Activated CD4-positive, alpha-beta T cell treated with anti-CD3 and anti-CD28 coated beads, Interleukin-2, amount 50 U/mL, for 16 hours (primary cell): ENCODE measurements around the gene C10orf67.

Experiments
- DNase-seq: peaks from one replicate; pipeline ENCODE4 v3.0.0-alpha.2; 2020

C10orf67 gene

DNA sequence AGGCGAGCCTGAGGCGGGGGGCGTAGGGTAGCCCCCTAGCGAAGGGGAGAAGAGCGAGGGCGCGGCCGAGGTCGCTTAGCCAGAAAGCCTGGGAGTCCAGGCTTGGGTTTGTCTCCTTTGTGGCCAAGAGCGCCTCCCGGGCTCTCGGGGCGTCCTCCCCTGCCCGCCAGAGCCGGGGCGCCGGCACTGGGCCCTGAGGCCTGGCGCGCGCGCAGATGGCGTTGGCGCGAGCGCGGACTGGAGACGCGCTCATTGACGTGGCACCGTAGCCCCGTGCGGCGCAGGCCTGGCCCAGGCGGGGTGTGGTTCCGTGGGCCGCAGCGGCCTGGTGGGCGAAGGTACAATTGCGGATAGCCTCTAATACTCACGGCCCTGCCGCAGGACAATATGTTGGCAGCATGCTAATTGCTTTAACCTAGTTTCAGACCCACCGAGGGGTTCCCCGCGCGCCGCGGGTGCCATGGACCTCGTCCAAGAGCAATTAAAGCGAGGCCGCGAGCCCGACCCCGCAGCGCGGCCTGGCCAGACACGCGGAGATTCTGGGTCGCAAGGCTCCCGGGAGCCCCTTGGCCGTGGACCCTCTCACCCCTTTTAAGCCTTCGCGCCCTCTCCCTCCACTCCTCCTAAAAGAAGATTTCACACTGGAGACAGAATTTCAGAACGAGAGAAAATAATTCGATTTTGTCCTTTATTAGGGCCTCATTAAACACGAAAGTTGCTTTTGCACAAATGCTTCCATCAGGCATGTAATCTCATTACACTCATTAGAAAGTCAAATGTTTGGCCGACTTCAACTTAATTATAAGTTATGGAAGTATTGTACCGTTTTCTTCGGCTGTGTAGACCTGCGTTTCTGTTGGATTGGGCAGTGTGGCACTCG, 149.4 kb downstream of the C10orf67 start:
- no peak for DNase-seq

DNA sequence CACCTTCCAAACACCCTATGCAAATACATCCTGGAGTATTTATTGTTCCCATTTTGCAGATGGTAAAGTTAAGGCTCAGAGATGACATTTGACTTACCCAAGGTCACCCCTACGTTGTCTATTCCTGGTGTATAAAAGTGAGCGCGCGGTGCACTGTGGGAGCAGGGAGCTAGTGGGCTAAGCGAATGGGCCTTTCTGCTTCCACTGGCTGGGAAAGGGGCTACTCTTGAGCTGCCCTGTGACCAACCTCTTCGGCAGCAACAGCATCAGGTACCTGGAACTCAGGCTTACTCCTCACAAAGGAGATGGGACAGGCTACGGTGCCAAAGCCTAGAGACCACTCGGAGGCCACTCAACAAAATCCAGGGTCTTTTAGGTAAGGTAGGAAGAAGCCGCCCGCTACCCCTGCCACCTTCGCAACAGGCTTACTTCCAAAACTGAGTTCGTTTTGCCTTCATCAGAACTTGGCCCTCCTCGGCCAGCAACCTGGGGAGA, 150.1 kb downstream of the C10orf67 start:
- DNase-seq = no peak

DNA sequence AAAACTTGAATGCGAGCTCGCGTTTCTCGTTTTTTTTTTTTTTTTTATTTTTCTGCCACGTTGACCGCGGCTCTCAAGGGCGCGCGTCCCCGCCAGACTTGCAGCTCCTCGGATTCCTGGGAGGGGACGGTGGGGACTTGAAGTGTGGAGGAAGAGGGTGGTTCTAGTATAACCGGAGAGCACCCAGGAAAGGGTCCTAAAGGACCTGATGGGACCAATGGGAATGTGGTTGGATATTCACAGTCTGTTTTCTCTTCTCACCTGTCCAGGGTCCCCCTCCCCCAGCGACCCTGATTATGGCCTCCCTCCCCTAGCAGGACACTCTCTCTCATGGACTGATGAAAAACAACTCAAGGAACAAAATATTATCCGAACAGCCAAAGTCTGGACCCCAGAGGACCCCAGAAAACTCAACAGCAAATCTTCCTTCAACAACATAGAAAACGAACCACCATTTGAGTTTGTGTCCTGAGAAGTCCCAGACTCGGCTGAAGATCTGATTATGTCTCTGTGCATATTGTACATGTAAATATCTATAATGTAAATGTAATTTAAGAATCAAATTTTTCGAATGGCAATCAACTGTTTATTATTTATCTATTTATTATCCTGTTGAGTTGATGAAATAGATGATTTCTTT, 151.0 kb downstream of the C10orf67 start:
- DNase-seq = no peak

DNA sequence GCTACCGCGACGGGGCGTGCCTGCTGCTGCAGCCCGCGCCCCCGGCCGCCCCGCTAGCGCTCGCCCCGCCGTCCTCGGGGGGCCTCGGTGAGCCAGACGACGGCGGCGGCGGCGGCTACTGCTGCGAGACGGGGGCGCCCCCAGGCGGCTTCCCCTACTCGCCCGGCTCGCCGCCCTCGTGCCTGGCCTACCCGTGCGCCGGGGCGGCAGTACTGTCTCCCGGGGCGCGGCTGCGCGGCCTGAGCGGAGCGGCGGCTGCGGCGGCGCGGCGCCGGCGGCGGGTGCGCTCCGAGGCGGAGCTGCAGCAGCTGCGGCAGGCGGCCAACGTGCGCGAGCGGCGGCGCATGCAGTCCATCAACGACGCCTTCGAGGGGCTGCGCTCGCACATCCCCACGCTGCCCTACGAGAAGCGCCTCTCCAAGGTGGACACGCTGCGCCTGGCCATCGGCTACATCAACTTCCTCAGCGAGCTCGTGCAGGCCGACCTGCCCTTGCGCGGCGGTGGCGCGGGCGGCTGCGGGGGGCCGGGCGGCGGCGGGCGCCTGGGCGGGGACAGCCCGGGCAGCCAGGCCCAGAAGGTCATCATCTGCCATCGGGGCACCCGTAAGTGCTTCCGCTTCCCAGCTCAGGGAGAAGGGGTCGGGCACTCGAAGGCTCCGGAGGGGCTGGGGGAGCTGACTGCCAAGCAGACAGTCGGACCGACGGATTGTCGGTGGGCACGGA, 151.7 kb downstream of the C10orf67 start:
- DNase-seq = no peak

DNA sequence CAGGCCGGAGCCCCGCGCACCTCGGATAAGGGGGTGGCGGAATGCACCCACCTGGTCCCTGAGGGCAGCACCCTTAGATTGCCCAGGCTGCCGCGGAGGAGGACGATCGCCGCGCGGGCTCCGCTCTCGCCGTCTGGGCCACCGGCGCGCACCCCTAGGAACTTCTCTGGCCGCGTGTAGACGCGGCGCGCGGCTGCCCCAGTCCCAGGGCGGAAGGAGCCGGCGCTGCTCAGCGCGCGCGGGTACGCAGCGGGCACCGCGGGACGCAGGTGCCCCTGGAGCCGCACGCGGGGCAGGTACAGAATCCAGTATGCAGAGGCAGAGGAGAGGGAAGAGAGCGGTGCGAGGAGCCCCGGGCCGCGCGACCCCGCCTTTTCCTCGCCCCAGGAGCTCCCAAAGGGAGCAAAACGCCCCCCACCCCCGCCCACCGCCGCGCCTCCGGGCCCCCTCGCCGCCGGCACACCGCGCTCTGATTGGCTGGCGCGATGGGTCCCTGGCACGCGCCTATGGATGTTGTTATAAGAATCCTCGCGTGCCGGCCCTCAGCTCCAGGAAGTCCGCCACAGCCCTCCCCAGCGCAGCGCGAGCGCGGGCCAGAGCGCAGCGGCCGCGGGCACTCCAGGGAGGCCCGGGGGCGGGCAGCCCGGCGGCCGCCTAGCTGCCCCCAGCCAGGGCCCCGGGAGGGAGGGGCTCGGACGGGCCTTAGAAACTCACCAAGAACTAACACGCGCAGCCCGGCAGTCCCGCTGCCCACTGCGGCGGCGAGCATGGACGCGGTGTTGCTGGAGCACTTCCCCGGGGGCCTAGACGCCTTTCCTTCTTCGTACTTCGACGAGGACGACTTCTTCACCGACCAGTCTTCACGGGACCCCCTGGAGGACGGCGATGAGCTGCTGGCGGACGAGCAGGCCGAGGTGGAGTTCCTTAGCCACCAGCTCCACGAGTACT, 152.6 kb downstream of the C10orf67 start, which contains the start of gene PTF1A:
TSS of gene PTF1A (plus strand) at position 549 of the 948 bp plus-strand sequence. CDS start at position 768, 219 bp downstream.
- DNase-seq = no peak

DNA sequence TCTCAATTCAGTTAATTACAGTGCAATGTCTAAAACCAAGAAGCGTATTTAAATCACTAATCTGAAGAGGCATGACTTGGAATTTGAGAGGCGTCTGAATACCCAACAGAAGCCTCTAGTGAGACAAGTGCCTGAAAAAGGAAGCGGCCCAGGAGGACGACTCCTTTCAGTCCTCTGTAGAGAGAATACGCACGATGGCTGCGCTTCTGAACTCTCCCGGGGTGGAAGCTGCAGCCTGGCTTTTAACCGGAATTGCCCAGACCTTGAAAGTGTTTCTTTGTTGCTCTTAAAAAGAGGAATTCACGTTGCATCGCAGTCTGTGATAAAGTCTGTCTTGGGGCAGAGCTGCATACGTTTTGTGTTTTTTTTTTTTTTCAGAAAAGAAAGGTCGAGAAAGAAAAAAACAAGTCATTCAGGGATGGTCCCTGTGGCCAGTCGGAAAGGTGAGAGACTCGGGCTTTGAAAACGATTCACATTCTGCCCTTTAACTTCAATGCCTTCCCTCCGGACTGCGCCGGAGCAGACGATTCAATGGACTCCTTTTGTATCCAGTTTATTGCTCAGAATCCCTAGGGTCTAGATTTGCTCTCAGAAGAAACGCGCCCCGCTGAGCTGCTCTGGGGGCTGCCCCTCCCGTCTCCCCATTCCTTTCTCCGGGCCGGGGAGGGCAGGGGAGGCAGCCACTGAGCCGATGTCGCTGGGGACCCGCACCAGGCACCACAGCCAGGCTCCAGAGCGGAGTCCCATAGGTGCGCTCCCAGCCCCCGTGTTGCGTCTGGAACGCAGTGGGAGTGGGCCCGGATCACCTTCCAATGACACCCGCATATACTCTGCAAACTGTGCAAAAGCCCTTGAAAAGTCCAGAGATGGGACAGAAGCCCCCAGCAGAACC, 153.5 kb downstream of the C10orf67 start:
- no peak for DNase-seq

DNA sequence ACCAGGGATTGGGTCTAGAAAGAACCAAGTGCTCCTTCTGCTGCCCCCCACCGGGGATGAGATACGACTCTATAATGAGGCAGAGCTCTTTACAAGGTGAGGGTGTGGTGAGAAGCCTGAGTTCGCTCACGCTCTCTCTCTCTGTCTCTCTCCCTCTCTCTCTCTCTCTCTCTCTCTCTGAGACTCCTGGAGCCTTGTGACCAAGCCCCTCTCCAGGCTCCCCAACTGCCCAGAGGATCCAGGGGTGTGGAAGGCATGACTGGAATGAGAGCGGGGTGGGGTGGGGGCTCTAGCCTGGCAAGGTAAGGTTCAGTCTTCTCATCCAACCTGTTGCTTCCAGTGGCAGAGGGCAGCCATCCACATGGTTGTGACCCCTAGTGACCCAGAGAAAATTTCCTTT, 155.6 kb downstream of the C10orf67 start:
- no peak for DNase-seq

DNA sequence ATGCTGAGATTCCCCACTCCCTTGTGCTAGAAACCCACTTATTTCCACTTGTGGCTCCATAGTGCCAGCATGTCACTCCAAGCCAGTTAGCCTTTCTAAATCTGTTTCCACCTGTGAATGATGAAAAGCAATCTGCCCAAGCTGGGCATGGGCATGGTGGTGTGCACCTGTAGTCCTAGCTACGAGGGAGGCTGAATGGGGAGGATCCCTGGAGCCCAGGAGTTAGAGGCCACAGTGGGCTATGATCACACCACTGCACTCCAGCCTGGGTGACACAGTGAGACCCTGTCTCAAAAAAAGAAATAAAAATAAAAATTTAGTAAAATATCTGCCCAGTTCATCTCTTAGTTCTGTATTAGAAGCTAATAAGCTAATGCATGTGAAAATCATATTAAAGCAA, 157.4 kb downstream of the C10orf67 start:
- DNase-seq = no peak

DNA sequence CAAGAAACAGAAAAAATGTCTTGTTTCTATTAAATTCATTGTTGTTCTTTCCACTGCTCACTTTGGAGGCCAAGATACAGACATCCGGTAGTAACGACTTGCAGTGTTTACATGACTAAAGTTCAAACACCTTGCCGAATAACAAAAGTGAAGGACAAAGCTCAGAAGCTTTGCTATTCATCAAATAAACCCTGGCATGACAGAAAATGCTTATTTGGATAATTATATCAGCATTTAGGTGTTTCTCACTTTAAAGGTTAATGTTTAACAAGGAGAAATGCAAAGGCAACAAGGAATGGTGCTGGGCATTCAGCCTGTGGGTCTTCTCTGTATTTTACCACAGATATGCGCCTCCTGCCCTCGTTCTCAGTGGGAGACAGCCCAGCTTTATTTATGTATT, 157.9 kb downstream of the C10orf67 start:
- DNase-seq = no peak

DNA sequence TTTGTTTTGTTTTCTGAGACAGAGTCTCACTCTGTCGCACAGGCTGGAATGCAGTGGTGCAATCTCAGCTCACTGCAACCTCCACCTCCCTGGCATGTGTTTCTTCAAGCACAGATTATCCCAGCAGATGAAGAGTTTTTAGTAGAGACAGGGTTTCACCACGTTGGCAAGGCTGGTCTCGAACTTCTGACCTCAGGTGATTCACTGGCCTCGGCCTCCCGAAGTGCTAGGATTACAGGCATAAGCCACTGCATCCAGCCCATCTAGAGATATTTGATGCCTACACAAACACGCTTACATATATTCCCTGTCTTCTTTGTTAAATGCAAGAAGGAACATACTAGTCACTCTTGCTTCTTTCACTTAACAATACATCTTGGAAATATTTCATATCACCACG, 158.4 kb downstream of the C10orf67 start:
- DNase-seq = no peak

DNA sequence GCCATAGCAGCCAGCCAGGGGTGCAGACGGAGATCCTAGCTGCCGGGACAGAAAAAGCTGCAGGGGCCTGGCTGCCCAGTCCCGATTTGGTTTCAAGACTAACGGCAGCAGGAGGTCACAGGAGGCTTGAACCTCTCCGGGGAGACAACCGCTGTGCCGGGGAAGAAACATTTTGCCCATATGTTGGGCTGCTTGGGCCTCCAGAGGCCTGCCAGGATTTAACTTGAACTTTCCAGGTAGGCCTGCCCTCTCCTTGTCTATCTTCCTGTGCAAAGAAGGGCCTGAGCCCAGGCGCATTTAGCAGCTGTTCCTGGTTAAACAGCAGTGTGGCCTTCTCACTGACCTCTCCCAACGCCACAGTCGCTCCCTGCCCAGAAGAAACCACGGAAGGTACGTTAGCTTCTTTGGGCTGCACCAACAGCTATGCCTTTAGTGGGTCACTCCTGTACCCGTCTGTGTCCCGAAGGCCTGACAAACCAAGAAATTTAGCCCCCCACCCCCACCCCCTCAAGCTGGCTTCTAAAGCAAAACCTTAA, 169.6 kb downstream of the C10orf67 start:
- DNase-seq = no peak

DNA sequence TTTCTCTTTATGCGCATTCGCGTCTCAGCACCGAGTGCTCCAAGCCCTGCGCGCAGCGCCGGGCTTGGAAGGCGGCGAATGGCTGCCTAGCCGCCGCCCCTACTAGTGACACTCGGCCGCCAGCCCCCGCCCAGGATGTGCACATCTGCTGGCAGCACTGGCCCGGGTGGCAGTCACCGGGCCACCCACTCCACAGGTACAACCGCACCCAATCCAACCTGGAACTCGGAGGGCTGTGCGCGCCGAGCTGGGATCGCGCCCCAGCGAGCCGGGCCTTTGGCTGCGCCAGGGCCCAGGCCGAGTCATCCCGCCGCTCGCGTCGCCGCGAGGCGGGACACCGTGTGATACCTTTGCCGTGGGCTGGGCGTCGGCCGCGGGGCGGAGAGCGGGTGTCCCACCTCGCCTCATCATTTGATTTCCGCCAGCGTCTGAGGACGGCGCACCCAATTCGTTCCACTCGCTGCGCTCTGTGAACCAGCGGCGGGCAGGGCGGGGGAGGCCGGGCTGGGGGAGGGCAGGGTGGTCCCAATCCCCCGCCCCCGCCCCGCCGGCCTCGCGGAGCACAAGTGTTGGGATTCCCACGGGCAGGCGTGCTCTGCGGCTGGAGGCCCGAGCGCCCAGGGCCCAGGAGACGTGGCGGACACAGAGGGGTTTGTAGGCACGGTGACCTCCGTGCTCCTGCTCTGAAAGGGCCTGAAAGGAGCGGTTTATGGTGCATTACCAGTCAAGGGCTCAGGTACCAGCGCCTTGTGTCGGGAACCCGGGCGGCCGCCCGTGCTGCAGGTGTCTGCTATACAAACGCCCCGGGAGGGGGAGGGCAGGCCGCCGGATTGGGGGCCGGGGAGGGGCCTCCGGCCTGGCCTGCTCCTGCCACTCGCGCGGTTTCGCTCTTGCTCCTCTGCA, 170.3 kb downstream of the C10orf67 start:
- DNase-seq = no peak

DNA sequence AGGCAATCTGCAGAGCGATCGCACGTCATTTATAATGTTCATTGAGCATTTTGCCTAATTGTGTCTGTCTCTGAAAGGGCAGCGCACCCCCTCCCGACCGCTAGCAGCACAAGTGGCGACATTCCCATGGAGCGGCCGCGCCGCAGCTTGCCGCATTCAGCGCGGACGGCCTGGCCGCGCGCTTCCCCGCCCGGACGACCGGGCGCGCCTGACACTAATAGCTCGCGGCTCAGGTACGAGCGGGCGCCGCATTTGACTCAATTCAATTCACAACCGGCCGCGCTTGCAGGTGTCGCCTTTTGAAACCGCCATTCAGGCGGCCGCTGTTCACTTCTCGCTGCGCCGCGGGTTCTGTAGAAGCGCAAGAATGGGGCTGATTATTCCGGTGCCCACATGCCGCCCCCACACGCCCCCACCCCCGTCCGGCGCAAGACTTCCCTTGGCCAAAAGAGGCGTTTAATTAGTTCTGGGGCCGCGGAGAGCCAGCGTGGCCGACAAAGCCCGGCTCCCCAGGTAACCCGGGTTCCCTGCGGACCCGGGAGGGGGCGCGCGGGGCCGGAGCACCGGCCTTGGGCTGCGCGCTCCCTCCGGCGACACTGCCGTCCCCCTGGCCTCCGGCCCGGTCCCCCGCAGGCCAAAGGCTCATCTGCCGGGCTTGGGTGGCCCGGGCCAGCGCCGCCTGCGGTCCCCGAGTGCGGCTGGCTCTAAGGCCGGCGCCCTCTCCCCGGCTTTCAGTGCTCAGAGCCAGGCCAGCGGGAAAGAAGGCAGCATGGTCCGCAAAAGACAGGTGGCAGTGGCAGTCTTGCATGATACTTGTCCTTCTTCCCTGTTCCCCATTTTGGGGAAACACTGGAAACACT, 171.2 kb downstream of the C10orf67 start:
- DNase-seq = no peak

DNA sequence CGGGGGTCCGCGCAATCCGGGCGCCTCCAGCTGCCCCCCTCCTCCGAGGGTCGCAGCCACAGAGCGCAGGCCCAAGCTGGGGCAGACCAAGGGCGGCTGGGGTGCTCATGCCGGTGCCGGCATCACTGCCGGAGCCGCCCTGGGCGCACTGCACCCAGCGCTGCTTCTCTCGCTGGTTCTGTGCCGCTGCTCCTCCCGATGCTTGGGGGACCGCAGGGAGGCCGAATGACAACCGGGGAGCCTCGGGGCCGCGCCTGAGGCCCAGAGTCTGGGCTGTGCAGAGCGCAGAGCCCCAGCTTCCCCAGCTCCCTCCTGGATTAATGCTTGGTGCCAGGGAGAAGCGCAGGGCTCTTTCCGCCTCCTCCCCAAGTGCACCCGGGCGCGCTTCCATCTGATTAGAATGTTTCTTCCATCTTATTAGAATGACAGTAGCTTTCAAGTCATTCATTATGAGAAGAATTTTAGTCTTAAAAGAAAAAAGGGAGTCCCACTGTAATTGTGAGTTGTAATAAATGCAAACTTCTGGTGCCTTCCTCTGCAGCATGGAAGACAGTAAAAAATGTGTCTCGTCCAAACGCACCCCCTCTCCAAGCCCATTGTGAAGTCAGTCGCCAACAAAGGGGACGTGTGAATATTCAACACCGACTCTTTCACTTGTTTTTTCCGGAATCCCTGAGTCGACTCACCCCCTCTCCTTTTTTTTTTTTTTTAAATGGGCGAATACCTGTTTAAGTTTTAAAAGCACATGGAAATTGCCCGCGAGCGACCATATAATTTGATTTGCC, 172.0 kb downstream of the C10orf67 start:
- DNase-seq = no peak

DNA sequence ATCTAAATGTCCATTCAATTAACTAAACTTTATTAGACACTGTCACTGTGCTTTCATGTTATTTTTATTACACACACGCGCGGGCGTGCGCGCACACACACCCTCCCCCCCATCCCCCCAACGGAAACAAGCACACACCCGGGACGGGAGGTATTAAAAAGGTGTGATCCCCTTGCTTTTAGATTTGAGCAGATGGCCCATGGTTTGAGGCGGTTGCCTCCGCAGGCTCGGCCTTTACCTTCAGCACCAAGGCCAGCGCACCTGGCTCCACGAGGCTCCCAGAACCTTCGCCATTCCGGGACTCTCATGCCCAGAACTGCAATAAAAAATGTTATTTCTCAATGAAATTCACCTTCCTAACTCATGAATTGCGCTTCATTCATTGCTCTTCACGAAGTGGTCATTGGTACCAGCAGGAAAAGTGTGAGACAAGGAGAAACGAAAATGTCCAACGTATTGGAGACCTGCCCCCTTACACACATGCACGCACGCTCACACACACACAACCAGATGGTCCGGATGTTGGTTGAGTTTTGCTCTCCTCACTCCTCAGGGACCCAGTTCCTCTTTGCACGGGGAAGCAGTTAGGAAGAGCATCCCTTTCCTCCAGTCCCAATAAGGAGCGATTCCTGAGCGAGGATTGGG, 173.2 kb downstream of the C10orf67 start:
- DNase-seq = no peak

DNA sequence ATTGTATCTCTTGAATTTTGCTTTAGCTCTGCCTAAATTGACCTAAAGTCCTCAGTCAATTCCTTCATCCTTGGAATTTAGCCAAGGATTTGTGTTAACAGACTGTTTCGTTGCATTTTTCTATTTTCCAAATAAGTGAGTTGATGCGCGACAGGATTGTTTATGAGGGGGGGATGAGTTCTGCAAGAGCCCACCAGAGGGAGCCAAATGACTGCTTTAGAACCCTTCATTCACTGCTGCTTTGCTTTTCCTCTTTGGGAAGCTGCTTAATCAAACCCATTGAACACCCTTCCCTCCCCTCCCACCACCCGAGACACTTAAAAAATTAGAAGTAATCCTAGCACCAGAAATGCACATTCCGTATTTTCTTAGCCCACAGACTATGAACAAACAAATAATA, 186.2 kb downstream of the C10orf67 start:
- DNase-seq = peak; percentile 46

DNA sequence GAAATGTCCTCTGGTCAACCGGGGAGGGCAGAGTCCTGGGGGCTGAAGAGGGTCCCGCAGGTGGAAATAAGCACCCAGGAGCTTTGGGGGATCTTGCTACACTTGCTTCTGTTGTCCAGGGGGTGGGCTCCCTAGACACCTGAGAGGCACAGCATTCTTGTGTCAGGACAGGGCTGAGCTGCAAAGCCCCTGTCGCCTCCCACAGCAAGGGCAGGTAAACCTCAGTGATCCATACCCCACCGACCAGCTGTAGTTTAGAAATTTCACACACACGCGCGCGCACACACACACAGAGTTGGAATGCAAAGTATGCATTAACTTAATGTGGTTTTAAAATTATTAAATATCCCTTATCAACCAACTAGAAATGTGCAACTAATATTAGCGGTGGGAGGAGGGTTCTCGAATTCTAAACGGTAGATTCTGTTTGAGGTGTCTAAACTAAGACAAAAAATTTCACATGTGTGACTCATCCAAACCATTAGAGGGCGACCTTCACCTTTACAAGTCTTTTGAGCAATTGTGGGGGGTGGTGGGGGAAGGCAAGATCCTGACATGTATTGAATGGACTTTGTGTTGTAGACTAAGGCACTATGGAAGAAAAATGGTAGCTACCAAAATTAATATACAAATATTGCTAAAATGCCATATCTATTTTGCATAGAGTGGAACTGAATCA, 186.8 kb downstream of the C10orf67 start:
- peak; percentile 31 for DNase-seq
